Measurements from ENCODE around the gene UNC50.

- TF ChIP-seq EZH2 (IDR thresholded peaks at IDR 0.05; ENCODE audit: borderline replicate concordance, low read length), result no peak
- no peak for TF ChIP-seq CTCF (conservative IDR thresholded peaks at IDR 0.05 in 1 of 2, IDR thresholded peaks at IDR 0.05 in 1 of 2; ENCODE audit: extremely low read depth in 1 of 2, insufficient read depth in 1 of 2, low read depth in 1 of 2, low read length in 2 of 2)
These were observed 31.6 kb upstream of the UNC50 start for GRCh38 chr2:98576666-98577312.

Data from mammary epithelial cell (primary cell).